Right atrium auricular region (tissue), 2 donors: ENCODE data around the gene PTPN12. TPM values are rescaled to one million over a fixed set of nuclear protein-coding genes. Genes with fewer than 3 reads are reported as not detected.

ENCODE experiments used
- DNase-seq: peaks from one replicate; pipeline ENCODE4 v3.0.0-alpha.2; 2019; ENCODE audit warnings: low spot score
- H3K27ac ChIP-seq, 2 donors: fragments of 200-600 bp; sonication (generic); 1 replicate in 1 of 2; 2 replicates in 1 of 2; pipeline ENCODE4 v1.5.1; 2016 to 2019
- H3K27me3 ChIP-seq, 2 donors: fragments of 200-600 bp; sonication (generic); one replicate each; pipeline versions ENCODE4 v1.5.1 to v1.6.0; 2017 to 2019
- H3K36me3 ChIP-seq: fragments of 200-600 bp; sonication (generic); one replicate; pipeline ENCODE4 v1.5.1; 2016
- H3K4me1 ChIP-seq, 2 donors: fragments of 200-600 bp; sonication (generic); one replicate each; pipeline versions ENCODE4 v1.5.1 to v1.6.0; 2017 to 2019
- H3K4me3 ChIP-seq, 2 donors: fragments of 200-600 bp; sonication (generic); 1 replicate in 1 of 2; 2 replicates in 1 of 2; pipeline ENCODE4 v1.5.1; 2017 to 2019; ENCODE audit warnings: mild to moderate bottlenecking in 1 of 2, moderate library complexity in 1 of 2
- H3K9me3 ChIP-seq, 2 donors: fragments of 200-600 bp; sonication (generic); one replicate each; pipeline ENCODE4 v1.5.1; 2019
- total RNA-seq, 2 donors: library from RNA; depleted of rRNA; stranded (reverse); fragments of >200 nt; gene quantifications; one replicate each; pipeline ENCODE4 v1.1.0, GENCODE V29; 2016
- TF ChIP-seq, protein P1 (sequence below), 2 donors: fragments of 200-600 bp; sonication (generic); IDR thresholded peaks; one replicate each; pipeline ENCODE4 v1.5.1; 2019; ENCODE audit warnings: antibody characterized with exemption in 2 of 2

Gene PTPN12
- total RNA-seq, 2 donors from 2014 or later: 38.8 to 54.2 TPM

DNA sequence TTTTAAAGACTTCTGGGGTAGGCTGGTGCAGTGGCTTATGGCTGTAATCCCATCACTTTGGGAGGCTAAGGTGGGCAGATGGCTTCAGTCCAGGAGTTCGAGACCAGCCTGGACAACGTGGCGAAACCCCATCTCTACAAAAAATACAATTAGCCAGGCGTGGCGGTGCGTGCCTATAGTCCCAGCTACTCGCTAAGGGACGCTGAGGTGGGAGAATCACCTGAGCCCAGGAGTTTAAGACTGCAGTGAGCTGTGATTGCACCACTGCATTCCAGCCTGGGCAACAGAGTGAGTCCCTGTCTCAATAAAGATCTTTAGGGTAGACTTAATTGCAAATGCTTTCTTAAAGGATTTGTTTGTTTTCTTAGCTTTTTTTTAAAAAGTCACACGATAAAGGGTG, 29.3 kb downstream of the PTPN12 start:
- H3K4me1 ChIP-seq: peaks cover 0 to 33% of the 10 kb centered on the region in 2 donors
- no peaks in the 10 kb centered on the region for H3K36me3 ChIP-seq
- no peak for DNase-seq
- no peak overlapping the region for H3K27ac ChIP-seq
- no peaks in the 10 kb centered on the region for H3K27me3 ChIP-seq
- H3K4me3 ChIP-seq: no peak overlapping the region
- H3K9me3 ChIP-seq: no peaks in the 10 kb centered on the region
- TF ChIP-seq, protein P1, sequence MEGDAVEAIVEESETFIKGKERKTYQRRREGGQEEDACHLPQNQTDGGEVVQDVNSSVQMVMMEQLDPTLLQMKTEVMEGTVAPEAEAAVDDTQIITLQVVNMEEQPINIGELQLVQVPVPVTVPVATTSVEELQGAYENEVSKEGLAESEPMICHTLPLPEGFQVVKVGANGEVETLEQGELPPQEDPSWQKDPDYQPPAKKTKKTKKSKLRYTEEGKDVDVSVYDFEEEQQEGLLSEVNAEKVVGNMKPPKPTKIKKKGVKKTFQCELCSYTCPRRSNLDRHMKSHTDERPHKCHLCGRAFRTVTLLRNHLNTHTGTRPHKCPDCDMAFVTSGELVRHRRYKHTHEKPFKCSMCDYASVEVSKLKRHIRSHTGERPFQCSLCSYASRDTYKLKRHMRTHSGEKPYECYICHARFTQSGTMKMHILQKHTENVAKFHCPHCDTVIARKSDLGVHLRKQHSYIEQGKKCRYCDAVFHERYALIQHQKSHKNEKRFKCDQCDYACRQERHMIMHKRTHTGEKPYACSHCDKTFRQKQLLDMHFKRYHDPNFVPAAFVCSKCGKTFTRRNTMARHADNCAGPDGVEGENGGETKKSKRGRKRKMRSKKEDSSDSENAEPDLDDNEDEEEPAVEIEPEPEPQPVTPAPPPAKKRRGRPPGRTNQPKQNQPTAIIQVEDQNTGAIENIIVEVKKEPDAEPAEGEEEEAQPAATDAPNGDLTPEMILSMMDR (IDR thresholded peaks at IDR 0.05): no peak

DNA sequence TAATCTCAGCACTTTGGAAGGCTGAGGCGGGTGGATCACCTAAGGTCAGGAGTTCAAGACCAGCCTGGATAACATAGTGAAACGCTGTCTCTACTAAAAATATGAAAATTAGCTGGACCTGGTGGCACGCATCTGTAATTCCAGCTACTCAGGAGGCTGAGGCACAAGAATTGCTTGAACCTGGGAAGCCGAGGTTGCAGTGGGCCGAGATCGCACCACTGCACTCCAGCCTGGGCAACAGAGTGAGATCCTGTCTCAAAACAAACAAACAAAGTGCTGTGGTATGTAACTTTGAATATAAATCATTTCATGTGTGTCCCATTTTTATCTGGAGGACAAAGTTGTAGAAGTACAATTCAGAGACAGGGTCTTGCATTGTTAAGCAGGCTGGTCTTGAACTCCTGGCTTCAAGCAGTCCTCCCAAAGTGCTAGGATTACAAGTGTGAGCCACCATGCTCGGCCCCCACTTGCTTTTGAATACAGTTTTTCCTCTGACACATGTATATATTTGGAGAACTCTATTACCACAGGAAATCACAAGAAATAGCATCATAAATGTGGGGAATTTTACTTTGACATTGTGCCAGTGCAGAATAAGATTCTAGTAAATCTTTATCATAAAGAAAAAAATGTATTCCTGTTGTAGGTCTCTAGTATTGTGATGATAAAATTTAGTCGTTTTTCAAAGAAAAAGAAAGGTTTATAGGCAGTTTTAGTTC, 32.6 kb downstream of the PTPN12 start:
- TF ChIP-seq, protein P1 (IDR thresholded peaks at IDR 0.05): no peak
- no peak for DNase-seq
- Histone ChIP-seq H3K4me3 (no peak overlapping the region), H3K4me1 (peaks cover 0 to 21% of the 10 kb centered on the region in 2 donors), H3K27ac (no peak overlapping the region), H3K9me3 (no peaks in the 10 kb centered on the region), H3K27me3 (no peaks in the 10 kb centered on the region), H3K36me3 (peaks cover 7% of the 10 kb centered on the region)

DNA sequence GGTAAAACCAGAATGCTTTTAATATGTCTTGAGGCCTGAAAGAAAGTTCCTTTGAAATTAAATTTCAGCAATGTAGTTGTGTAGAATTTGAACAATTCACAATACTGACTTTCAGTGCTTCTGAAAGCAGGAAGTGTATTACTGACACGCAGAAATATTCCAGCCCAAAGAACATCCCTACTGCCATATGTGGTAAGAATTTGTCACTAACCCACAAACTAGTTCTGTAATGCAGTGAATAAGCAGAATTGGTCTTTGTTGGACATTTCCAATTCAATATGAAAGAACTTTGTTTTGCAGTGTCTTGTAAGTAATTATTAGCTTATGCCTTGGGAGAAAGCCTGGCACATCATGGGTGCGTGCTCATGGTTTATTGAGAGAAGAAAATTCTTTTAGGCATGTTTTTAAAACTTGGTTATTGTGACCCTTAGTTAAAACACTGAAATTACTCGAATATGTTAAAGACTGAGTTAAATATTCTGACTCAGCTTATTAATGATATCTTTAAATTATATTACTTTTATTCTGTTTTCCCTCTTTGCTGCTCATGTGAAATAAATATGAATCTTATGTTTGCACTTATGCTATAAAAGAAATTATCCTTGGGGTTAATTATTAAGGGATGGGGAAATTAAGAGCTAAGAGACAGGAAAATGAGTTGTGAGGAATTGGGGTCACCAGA, 33.4 kb downstream of the PTPN12 start:
- Histone ChIP-seq H3K4me1 (peaks cover 0 to 18% of the 10 kb centered on the region in 2 donors), H3K27ac (peak overlapping the region in 1 of 2 donors; percentile 11), H3K4me3 (no peak overlapping the region), H3K27me3 (no peaks in the 10 kb centered on the region), H3K36me3 (peaks cover 7% of the 10 kb centered on the region), H3K9me3 (no peaks in the 10 kb centered on the region)
- DNase-seq: no peak
- TF ChIP-seq, protein P1 (IDR thresholded peaks at IDR 0.05): no peak

DNA sequence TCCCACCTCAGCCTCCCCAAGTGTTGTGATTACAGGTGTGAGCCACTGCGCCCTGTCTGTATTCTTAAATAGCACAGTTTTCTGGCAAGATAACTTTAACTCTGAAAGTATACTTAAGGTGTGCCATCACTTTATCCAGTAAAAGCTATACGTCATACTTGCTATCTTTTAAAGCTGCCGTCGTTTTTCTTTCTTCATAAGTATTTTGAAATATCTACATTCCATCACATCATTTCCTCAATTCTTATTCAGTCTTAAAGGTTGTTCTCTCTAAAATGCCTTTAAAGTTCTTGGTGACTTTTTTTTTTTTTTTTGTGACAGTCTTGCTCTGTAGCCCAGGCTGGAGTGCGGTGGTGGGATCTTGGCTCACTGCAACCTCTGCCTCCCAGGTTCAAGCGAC, 34.7 kb downstream of the PTPN12 start:
- no peak overlapping the region for H3K4me3 ChIP-seq
- no peak overlapping the region for H3K27ac ChIP-seq
- H3K27me3 ChIP-seq: no peaks in the 10 kb centered on the region
- peaks cover 7% of the 10 kb centered on the region for H3K36me3 ChIP-seq
- H3K9me3 ChIP-seq: no peaks in the 10 kb centered on the region
- TF ChIP-seq, protein P1 (IDR thresholded peaks at IDR 0.05): no peak
- DNase-seq: no peak
- H3K4me1 ChIP-seq: peaks cover 0 to 5% of the 10 kb centered on the region in 2 donors

DNA sequence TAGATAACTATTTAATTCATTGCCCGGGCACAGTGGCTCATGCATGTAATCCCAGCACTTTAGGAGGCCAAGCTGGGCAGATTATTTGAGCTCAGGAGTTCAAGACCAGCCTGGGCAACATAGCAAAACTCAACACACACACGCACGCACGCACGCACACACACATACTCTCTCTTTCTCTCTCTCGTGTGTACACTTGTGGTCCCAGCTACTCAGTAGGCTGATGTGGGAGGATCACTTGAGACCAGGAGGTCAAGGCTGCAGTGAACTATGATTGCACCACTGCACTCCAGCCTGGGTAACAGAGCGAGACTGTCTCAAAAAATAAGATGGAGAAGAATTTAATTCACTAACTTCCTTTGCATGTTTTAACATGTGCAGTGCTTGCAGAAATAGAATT, 38.1 kb downstream of the PTPN12 start:
- DNase-seq: no peak
- H3K36me3 ChIP-seq: peaks cover 7% of the 10 kb centered on the region
- no peaks in the 10 kb centered on the region for H3K4me1 ChIP-seq
- TF ChIP-seq, protein P1 (IDR thresholded peaks at IDR 0.05): no peak
- H3K27ac ChIP-seq: no peak overlapping the region
- no peaks in the 10 kb centered on the region for H3K9me3 ChIP-seq
- no peaks in the 10 kb centered on the region for H3K27me3 ChIP-seq
- H3K4me3 ChIP-seq: no peak overlapping the region
